ENCODE measurements around the gene APOL3.

GRCh38 chr22:36117053-36117554, 43.5 kb downstream of the APOL3 start:
- TF ChIP-seq CTCF (conservative IDR thresholded peaks at IDR 0.05; ENCODE audit: low read length) = no peak
- TF ChIP-seq EZH2phosphoT487 (IDR thresholded peaks at IDR 0.05; ENCODE audit: borderline replicate concordance) = no peak
